HG03442 (cell line): ENCODE measurements around the gene KRT1.

ENCODE experiments used
- ATAC-seq: cut with Tn5 transposase; IDR thresholded peaks from one replicate; pipeline ENCODE4 v1.9.1; 2021; ENCODE audit warnings: mild to moderate bottlenecking, moderate library complexity; ENCODE audit not compliant: unreplicated experiment

Gene KRT1

DNA sequence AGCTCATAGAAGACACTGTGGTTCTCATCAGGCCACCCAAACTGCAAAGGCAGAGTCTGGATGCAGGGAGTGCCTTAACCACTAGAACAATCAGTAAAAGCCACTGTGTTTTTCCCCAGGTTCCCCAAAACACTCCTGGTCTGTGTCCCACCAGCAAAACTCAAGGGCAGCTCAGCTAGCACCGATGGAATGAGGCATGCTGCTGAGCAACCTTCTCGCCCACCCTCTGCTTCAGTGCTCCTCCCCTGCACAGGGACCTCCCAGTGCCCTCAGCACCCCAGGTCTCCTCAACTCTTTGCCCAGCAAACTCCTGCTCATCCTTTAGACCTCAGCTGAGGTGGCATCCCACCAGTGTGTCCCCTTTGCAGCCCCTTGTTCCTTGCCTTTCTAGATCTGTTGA lies 19.2 kb upstream of the KRT1 start:
- no peak for ATAC-seq

DNA sequence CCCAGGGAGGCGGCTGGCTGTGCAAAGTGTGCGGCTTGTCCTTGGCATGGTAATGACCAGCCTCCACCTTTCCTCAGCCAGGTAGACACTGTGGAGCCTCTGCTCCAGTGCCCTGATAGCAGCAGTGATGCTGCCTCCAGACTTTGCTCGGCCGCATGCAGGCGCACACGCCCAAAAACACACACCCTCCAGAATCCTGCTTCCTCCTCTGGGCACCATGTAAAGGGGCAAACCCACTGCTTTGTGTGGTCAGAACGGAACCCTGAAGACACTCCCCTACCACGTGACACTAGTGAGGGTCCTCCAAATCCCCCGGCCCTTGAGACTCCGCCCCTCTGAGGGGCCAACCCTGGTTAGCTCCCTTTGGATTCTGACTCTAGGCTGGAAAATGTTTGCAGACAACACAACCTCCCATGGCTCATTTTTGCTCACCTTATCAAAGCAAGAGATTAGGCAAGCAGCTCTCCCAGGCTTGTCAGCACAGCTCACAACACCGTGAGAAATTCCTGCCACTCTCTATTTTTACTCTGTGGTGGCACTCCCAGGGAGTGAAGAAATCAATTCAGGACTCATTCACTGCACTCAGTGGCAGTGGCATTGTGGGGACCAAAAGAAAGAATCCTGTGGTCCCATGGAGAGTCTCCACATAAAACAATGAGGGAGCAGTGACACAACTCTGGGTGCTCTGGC lies 18.6 kb upstream of the KRT1 start:
- no peak for ATAC-seq

DNA sequence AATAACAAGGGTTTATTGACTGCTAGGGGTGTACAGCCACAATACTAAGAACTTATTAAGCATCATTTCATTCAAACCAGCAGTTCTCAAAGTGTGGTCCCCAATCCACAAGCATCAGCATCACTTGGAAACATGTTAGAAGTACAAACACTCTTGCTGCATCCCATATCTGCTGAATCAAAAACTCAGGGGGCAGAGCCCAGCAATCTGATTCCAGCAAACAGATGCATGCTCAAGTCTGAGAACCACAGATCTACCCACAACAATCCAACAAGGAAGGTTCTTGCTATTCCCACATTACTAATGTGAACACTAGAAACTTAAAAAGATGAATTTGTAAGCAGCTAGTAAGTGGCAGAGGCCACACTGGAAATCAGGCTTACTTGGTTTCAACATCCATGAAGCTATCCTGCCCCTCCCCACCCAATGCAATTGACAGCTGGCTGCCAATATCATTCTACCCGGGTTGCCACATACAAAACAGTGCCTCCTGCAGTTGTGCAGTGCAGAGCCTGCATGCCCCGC lies 16.9 kb upstream of the KRT1 start:
- ATAC-seq = no peak

DNA sequence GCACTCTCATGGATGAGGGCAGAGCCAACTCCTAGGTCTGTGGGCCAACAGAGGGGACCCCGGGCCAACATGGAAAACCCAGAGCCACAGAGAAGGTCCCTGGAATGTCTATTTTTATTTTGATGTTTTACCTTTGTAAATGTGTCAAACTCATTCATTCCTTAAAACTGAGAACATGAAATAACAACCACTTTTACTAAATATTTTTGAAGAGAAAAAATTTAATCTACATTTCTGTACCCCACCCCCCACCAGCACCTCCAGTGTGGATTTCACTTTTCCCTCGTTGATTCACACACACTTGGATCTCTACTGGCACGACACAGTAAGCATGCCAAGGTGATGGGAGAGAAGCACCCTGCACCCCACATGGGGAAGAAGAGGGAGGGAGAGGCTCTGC lies 16.4 kb upstream of the KRT1 start:
- ATAC-seq = no peak

DNA sequence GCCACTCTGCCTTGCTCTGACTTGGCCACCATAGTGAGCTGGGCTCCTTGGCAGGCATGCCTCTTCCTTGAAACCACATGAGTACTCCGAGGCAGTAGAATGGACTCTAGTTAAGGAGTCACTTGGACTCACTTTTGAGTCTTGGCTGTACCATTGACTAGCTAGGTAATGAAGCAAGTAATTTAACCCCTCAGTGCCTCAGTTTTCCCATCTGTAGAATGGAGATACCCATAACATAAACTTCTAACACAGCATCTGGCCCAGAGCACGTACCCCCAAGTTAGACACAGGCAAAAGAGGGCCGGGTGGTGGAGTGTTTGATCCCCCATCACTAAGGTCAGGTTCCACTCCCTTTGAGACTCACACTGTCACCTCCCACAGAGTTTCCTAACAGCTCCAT lies 14.8 kb upstream of the KRT1 start:
- ATAC-seq = no peak

DNA sequence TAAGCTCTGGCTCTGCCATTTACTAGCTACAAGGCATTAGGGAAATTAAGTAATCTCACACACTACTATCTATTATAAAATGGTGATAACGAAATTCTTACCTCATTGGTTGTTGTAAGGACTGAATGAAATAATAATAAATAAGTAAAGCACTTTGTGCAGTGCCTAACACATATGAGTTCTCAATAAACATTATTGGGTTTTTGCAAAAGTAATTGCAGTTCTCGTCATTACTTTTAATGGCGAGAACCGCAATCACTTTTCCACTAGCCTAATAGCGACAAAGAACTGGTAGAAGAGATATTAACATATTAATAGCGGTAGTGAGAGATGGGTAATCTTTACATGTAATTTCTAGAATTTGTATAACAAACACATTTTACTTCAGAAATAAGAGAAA lies 13.9 kb upstream of the KRT1 start:
- ATAC-seq = no peak

DNA sequence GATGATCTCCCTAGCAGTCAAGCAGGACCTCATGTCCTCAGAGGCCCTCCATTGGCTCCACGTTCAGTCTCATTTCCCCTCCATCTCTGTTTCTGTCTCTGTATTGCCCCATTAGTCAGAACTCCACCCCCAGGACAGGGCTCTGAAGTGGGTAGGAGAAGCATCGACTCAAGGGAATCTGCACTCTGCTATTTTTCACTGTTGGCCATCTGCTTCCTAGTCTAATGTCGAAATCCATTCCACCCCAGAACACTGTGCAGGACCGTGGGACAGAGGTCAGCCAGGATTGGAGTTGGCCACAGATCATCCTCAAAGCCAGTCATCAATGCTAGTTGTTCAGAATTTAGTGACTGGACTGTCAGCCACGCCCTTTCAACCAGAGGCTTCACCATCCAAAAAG lies 13.1 kb upstream of the KRT1 start:
- ATAC-seq = no peak

DNA sequence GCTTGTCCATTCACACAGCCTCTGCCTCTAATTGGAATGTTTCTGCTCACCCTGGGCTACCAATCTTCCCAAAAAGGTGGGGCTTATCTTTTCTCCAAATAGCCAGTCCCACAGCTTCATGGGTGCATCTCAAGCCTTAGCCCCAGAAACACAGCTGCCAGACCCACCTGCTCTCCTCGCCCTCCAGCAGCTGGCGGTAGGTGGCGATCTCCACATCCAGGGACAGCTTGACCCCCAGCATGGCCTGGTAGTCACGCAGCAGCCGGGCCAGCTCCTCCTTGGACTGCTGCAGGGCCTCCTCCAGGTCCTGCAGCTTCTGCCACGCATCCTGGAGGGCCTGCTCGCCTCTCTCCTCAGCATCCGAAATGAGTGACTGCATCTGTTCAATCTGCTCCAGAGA lies 12.0 kb upstream of the KRT1 start:
- ATAC-seq = no peak

DNA sequence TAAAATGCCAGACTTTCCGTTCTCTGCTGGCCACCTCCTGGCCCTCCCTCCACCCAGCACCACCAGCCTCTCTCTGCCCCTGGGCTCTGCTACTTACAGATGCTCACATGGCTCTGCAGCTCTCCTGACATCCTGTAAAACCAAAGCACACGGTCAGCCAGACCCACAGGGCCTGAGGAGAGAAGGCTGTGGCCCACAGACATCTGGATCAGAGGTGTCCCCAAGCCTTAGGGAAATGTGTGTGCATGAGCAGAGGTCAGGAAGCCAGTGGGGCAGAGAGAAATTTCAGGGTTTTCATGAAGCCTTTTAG lies 11.6 kb upstream of the KRT1 start:
- ATAC-seq = no peak

DNA sequence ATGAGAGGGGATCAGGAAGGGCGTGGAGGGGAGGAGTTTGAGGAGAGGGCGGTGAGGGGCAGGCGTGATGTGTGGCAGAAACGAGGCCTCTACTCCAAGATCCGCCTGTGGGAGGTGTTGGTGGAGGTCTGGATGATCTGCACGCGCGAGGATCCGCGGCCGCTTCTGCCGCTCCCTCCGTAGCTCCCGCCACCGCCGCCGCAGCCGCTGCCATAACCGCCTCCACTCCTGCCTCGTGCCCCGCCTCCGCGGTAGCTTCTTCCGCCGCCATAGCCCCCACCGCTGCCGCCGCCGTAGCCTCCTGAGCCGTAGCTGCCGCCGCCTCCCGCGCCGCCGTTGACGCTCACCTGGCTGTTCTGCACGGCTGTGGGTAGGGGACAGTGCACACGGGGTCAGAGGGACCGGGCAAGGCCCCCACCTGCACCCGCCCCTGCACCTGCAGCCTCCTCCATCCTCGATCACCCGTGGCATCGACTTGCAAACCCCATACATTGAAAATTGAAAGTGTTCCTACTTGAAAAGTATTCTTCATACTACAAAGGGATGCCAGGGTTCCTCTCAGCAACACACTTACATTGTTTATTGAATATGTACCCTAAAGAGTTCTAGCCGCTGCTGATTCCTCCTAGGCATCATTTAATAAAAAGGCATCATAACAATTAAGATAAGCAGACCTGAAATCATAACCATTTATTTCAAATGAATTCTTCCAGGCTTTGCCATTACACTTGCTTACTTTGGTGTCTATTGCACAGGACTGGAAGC lies 11.1 kb upstream of the KRT1 start:
- ATAC-seq = no peak

DNA sequence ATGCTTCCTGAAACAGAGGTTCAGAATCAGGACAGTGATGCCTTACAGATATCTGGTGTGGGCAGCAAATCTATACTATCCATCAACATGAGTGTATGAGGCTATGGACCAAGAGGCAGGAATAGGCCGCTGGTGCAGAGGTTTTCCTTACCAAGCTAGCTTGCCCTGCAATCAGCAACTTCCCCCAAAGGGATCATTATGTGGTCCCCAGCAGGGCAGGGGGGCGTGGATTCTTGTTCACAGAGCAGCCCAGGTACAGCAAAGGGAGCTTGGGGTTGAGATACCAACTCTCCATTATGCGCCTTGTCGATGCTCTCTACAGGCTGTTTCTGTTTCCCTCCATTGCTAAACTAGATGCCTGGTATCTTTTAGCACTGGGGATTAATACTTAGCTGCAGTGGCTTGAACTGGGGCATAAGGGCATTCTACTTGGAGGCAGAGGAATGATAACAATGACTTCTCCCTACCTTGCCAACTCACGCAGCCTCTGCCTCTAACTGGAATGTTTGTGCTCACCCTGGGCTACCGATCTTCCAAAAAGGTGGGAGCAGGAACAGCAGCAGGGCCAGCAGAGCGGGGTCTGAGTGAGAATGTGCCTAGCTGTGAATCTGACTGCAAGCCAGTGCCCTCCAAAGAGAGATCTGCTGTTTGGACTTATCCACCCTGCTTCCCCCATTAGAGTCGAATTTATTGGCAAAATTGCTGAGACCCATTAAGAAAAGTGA lies 10.3 kb upstream of the KRT1 start:
- ATAC-seq = no peak

DNA sequence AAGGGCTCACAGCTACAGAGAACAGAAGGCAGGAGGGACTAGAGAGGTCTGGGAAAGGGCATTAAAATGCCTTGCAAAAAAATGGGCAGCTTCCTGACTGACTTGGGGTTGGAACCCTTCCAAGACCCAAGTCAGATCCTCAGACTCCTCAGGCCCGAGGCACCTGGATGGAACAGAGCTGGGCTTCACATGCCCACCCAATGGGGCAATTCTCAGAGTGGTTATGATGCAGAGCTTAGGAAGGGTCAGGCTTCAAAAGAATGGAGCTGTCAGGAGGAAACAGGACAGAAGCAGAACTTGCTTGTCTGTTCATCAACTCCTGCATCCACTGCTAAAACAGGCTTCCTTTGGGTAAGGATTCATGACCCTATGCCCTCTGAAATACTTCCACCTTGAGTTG lies 9.7 kb upstream of the KRT1 start:
- ATAC-seq = no peak

DNA sequence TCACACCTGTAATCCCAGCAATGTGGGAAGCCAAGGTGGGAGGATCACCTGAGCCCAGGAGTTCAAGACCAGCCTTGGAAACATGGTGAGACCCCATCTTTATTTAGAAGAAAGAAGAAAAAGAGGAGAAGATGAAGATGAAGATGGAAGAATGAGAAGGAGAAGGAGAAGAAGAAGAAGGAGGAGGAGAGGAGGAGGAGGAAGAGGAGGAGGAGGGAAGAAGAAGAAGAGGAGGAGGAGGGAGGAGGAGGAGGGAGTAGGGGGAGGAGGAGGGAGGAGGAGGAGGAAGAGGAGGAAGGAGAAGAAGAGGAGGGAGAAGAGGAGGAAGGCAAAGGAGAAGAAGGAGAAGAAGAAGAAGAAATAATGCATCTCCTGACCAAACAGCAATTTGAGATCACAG lies 9.0 kb upstream of the KRT1 start:
- ATAC-seq = no peak

DNA sequence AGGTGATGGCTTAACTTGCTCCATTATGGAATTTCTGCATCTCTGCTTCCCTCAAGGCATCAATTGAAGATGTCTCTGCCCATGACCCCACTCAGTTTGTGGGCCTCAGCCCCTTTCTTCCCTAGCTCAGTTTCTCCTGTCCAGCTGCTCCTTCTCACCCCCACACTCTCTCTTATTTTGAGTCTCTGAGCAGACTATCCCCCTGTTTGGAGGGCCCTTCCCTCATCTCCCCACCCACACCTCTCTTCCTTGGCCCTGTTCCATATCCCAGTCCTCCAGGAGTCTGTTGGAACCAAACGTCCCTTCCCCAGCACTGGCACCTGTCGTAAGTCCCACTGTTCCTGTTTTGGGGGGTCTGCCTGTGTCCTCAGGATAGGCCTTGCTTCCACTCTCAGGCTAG lies 8.3 kb upstream of the KRT1 start:
- ATAC-seq = no peak

DNA sequence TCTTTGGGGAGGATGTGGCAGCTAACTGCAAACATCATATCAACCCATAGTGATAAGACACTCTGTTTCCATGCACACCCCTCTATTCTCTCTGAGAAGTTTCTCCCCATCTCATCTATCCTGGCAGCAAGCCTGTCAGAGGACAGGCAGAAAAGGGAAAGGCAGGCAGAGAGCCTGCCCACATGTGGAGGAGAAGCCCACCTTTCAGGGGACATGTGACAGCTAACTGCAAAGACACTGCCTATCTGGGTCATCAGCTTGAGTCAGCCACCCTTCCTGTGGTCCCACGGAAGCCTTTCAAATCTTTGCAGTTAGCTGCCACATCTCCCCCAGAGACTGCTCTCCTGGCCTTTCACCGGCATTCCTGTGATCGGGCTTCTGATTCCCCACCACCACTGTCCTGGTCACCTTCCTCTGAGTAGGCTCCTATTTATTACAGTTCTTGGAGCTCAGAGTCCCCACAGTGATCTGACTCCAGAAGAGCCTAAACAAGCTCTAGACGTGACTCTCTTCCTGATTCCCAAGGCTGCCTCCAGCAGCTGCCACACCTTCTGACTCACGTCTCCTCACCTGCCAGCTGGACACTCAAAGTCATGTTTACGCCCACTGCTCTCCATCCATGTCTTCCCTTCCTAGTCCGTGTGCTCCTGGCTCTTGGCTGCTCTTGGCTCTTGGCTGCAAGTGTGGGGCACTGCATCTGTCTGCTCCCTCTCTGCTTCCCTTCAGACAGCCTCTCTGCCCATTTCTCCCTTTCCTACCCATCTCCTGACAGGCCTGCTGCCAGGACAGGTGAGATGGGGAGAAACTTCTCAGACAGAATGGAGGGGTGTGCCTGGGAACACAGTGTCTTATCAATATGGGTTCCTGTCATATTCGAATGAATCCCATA lies 7.5 kb upstream of the KRT1 start:
- ATAC-seq = no peak

DNA sequence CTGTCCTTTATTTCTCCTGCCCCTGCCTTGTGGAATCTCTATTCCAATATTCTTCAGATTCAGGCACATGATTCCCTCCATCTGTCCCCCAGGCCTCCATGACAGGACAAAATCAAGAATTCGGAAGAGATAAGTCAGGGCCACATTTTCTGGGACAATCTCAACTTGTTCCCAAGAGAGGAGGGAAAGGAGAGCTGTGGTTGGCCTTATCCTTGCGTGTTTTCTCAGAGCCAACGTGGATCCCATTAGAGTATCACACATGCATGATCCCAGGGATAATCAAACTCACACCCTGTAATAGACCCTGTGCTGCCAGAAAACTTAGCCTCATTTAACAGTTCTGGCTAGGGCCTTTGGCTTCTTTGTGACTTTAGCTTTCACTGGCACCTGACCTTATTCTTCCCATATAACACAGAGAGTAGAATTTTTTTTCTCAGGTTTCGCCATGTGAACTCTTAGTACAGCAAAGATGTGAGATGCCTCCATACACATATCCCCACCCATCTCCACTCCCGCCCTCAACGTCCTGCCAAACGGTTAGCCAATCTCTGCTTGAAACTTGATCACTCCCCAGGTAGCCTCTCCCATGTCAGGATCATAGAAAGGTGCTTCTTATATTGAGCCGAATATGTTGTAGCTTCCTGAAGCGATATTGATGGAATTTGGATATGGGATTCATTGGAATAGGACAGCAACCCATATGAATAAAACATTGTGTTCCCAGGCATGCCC lies 6.7 kb upstream of the KRT1 start:
- ATAC-seq = no peak

DNA sequence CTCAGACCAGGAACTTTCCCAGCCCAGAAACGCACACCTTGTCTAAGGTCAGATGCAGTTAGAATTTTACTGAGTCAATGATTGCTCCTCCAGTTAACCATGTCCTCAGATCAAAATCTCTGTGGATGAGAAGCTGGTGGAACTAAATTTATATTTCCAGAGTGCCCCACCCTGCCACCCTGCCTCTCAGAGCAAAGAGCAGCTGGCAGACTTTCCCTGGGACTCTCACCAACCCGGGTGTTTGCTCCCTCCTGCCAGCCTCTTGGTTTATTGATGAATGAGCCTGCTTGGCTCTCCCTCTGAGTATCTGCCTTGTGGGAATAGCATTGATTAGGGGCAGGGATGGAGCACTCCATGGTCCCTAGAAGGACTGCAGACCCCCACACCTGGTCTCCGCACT lies 5.9 kb upstream of the KRT1 start:
- ATAC-seq = no peak

DNA sequence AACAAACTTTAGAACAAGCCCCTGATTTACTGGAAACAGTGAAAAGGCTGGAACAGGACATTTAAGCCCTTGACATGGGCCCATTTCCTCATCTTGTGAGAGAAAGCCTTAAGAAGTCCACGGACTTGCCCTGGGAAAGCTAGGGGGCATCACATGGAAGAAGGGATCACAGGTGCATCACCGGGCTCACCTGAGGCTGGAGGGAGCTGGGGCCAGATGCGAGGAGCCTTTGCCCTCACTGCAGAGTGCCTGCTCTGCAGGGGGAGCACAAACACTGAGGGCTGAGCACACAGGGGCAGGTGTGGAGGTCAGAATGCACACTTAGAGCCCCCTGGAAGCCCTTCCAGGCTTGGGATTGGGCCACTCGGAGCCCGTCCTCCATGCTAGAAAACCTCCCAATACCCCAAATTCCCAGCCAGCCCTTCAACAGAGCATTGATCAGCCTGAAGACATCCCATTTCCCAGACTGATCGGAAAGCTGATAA lies 5.2 kb upstream of the KRT1 start:
- no peak for ATAC-seq

DNA sequence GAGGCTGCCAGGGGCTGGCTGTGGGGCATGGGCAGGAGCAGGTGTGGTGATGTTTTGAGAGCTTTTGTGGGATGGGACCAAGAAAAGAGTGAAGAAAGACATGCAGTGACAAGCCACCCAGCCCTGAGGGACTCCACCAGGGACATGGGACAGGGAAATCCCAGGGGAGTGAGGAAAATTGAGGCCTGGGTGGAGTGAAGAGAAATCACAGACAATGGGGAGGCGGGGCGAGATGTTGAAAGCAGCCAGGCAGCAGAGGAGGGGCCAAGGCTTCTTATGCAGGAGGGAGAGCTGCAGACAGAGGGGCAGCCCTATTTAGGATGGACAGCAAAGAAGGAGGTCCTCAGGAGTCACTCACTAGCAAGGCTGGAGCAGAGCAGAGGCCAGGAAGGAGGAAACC lies 4.2 kb upstream of the KRT1 start:
- ATAC-seq = no peak

DNA sequence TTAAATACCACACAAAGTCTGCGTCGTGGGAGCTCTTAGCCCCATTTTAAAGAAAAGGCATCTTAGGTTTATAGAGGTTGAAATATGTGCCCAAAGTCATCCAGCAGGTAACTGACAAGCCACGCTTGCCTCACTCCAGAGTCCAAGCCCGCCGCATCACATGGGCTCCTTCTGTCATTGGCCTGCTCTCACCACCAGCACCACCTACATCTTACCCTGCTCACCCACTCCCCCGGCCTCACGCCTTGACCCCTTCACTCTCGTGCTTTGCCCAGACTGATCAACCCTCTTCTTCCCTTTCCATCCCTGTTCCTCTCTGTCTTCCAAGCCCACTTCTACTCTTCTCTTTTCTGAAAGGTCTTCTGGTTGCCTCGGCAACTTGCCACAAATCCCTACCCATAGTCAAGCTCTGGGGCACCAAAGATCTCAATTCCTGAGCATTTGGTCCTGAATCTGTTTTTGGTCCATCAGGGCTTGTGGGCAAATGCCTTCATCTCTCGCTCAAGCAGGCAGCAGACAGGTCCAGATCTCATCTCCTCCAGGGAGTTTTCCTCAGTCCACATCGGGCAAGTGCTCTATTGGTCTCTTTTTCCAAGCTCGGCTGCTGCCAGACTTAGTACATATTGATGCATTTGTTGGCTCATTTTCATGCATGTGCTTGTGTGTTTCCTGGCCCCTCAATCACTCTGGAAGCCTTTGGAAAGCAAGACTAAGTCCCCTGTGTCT lies 3.5 kb upstream of the KRT1 start:
- ATAC-seq = no peak
